Activated T-helper 9 cell treated with anti-CD3 and anti-CD28 coated beads, Interleukin-2, amount 50 U/mL, for 16 hours (primary cell): Measurements from ENCODE around the gene NRCAM.

Experiments used
- DNase-seq: peaks from one replicate; pipeline ENCODE4 v3.0.0-alpha.2; 2020; ENCODE audit warnings: low read depth

NRCAM gene

GRCh38 chr7:108246227-108246837, 209.9 kb downstream of the NRCAM start:
- no peak for DNase-seq

GRCh38 chr7:108245523-108246226, 210.6 kb downstream of the NRCAM start:
- DNase-seq = no peak

- DNase-seq = no peak
These were observed 212.1 kb downstream of the NRCAM start for GRCh38 chr7:108244110-108244509.

GRCh38 chr7:108239501-108240225, 216.6 kb downstream of the NRCAM start:
- DNase-seq = no peak

- no peak for DNase-seq
These were observed 219.4 kb downstream of the NRCAM start for GRCh38 chr7:108236681-108237415.

- no peak for DNase-seq
These were observed 220.7 kb downstream of the NRCAM start for GRCh38 chr7:108235451-108236061.

GRCh38 chr7:108234971-108235450, 221.2 kb downstream of the NRCAM start:
- no peak for DNase-seq

- no peak for DNase-seq
These were observed 222.0 kb downstream of the NRCAM start for GRCh38 chr7:108234281-108234680.

GRCh38 chr7:108232076-108232475, 224.2 kb downstream of the NRCAM start:
- no peak for DNase-seq

- no peak for DNase-seq
These were observed 225.0 kb downstream of the NRCAM start for GRCh38 chr7:108231221-108231620.

- DNase-seq = no peak
These were observed 228.9 kb downstream of the NRCAM start for GRCh38 chr7:108227366-108227765.

GRCh38 chr7:108226816-108227299, 229.4 kb downstream of the NRCAM start:
- no peak for DNase-seq

- DNase-seq = no peak
These were observed 230.6 kb downstream of the NRCAM start for GRCh38 chr7:108225531-108226181.

- DNase-seq = no peak
These were observed 231.8 kb downstream of the NRCAM start for GRCh38 chr7:108224387-108224786.

GRCh38 chr7:108222236-108222892, 233.9 kb downstream of the NRCAM start:
- DNase-seq = no peak

- no peak for DNase-seq
These were observed 244.6 kb downstream of the NRCAM start for GRCh38 chr7:108211382-108212201.

- DNase-seq = no peak
These were observed 245.4 kb downstream of the NRCAM start for GRCh38 chr7:108210796-108211195.

GRCh38 chr7:108205311-108205710, 250.9 kb downstream of the NRCAM start:
- DNase-seq = no peak

GRCh38 chr7:108204281-108204796, 251.9 kb downstream of the NRCAM start:
- DNase-seq = no peak

- DNase-seq = no peak
These were observed 252.7 kb downstream of the NRCAM start for GRCh38 chr7:108203537-108203936.
